Lung (tissue), 12 donors: Measurements from ENCODE around the gene C1QBP. TPM values are rescaled to one million over a fixed set of nuclear protein-coding genes. Genes with fewer than 3 reads are reported as not detected.

ENCODE experiments used
- ATAC-seq: fragments of 200-7000 bp; cut with Tn5 transposase; one replicate; pipeline ENCODE4 v1.9.1; 2020; ENCODE audit warnings: moderate number of reproducible peaks; ENCODE audit not compliant: insufficient read depth, low FRiP score
- DNase-seq, 3 donors: peaks; one replicate each; pipeline ENCODE4 v3.0.0-alpha.2; 2013 to 2017
- H3K27ac ChIP-seq, 2 donors: one replicate each; pipeline ENCODE4 v1.5.1; 2013; ENCODE audit warnings: mild to moderate bottlenecking in 2 of 2, moderate library complexity in 2 of 2, control low read depth in 1 of 2, inconsistent platforms in 1 of 2, low read depth in 1 of 2, low read length in 1 of 2
- H3K27me3 ChIP-seq, 3 donors: one replicate each; pipeline ENCODE4 v1.5.1; 2013; ENCODE audit warnings: low read length in 2 of 3; ENCODE audit not compliant: control insufficient read depth in 3 of 3, insufficient read depth in 3 of 3
- H3K36me3 ChIP-seq, 4 donors: one replicate each; pipeline ENCODE4 v1.5.1; 2013; ENCODE audit warnings: low read length in 4 of 4, mild to moderate bottlenecking in 1 of 4, moderate library complexity in 1 of 4; ENCODE audit not compliant: control insufficient read depth in 4 of 4, insufficient read depth in 4 of 4
- H3K4me1 ChIP-seq, 5 donors: one replicate each; pipeline ENCODE4 v1.5.1; 2013; ENCODE audit warnings: low read length in 5 of 5, mild to moderate bottlenecking in 2 of 5, moderate library complexity in 1 of 5; ENCODE audit not compliant: control insufficient read depth in 5 of 5, insufficient read depth in 5 of 5
- H3K4me3 ChIP-seq: one replicate; pipeline ENCODE4 v1.5.1; 2013; ENCODE audit warnings: mild to moderate bottlenecking, control low read depth, moderate library complexity
- H3K9ac ChIP-seq, 2 donors: one replicate each; pipeline ENCODE4 v1.5.1; 2013; ENCODE audit warnings: low read length in 2 of 2, control low read depth in 1 of 2; ENCODE audit not compliant: insufficient read depth in 1 of 2
- H3K9me3 ChIP-seq, 4 donors: one replicate each; pipeline ENCODE4 v1.5.1; 2013; ENCODE audit warnings: low read length in 3 of 4, mild to moderate bottlenecking in 1 of 4, moderate library complexity in 1 of 4; ENCODE audit not compliant: control insufficient read depth in 4 of 4, insufficient read depth in 3 of 4
- CTCF ChIP-seq: IDR thresholded peaks from 2 replicates; pipeline ENCODE4 v1.5.1; 2012; ENCODE audit warnings: mild to moderate bottlenecking; ENCODE audit errors: control extremely low read depth, extremely low read depth
- WGBS, 2 donors: extraction: QIAGEN DNeasy Blood & Tissue Kit; methylation state at CpG; one replicate each; pipeline ENCODE4 v1.1.7; 2013; 5-methylcytosine and 5-hydroxymethylcytosine counted together
- polyA plus RNA-seq, 2 donors: library from polyadenylated mRNA; stranded (reverse); fragments of 200-250 nt; gene quantifications; one replicate each; pipeline ENCODE4 v1.2.1, GENCODE V29; 2013
- total RNA-seq, 2 donors: library from RNA; depleted of rRNA in 1 of 2; stranded (reverse); fragments of >200 nt in 1 of 2; gene quantifications; one replicate each; pipeline ENCODE4 v1.2.1, GENCODE V29; 2014 to 2021
- donor health status: control.
- donor health status: control.
- donor health status: Bipolar disorder and iron deficiency.
- donor health status: healthy.
- donor health status: DM: yes; HTN: yes; CAD: no.

Gene C1QBP
- total and polyA plus RNA-seq, 4 donors = 60.6 to 158 (median 126) TPM

- Histone ChIP-seq H3K9ac (peak overlapping the region; percentile 1 to 69), H3K4me3 (no peak overlapping the region), H3K9me3 (no peaks in the 10 kb centered on the region), H3K27me3 (no peaks in the 10 kb centered on the region), H3K4me1 (peaks cover 0 to 10% (median 4%) of the 10 kb centered on the region in 5 donors), H3K36me3 (peaks cover 0 to 6% (median 1%) of the 10 kb centered on the region in 4 donors), H3K27ac (no peak overlapping the region)
- no peak for TF ChIP-seq CTCF
- peak in 1 of 3 donors; percentile 1 for DNase-seq
- ATAC-seq = no peak
- 12 to 23% methylated on average over 8 of the region's 8 CpGs for WGBS, 2 donors
These were observed 28.5 kb upstream of the C1QBP start for GRCh38 chr17:5467416-5467815.

- ATAC-seq (no peak), DNase-seq (no peak)
- H3K27ac ChIP-seq = no peak overlapping the region
- WGBS, 2 donors = 93 to 96% methylated on average over 4 of the region's 4 CpGs
- no peak for TF ChIP-seq CTCF
- peaks cover 0 to 10% (median 4%) of the 10 kb centered on the region in 5 donors for H3K4me1 ChIP-seq
- no peaks in the 10 kb centered on the region for H3K27me3 ChIP-seq
- peaks cover 0 to 2% (median under 1%) of the 10 kb centered on the region in 4 donors for H3K36me3 ChIP-seq
- H3K4me3 ChIP-seq = no peak overlapping the region
- no peak overlapping the region for H3K9ac ChIP-seq
- no peaks in the 10 kb centered on the region for H3K9me3 ChIP-seq
These were observed 27.3 kb upstream of the C1QBP start for GRCh38 chr17:5466295-5466694.

- no peak overlapping the region for H3K9ac ChIP-seq
- no peaks in the 10 kb centered on the region for H3K9me3 ChIP-seq
- peaks cover 0 to 10% (median 4%) of the 10 kb centered on the region in 5 donors for H3K4me1 ChIP-seq
- no peak overlapping the region for H3K27ac ChIP-seq
- 85 to 86% methylated on average over 10 of the region's 10 CpGs for WGBS, 2 donors
- ATAC-seq (no peak), DNase-seq (no peak)
- no peaks in the 10 kb centered on the region for H3K27me3 ChIP-seq
- no peak for TF ChIP-seq CTCF
- H3K4me3 ChIP-seq = no peak overlapping the region
- peaks cover 0 to 5% (median 5%) of the 10 kb centered on the region in 4 donors for H3K36me3 ChIP-seq
These were observed 26.0 kb upstream of the C1QBP start for GRCh38 chr17:5464717-5465507.
